HG03280 (cell line): ENCODE measurements around the gene PDE11A.

ENCODE experiments used
- ATAC-seq: cut with Tn5 transposase; IDR thresholded peaks from one replicate; pipeline ENCODE4 v1.9.1; 2021; ENCODE audit warnings: mild to moderate bottlenecking, moderate library complexity; ENCODE audit not compliant: unreplicated experiment

The PDE11A gene

GRCh38 chr2:177675350-177675821, 397.2 kb downstream of the PDE11A start:
- no peak for ATAC-seq

GRCh38 chr2:177673602-177674595, 398.7 kb downstream of the PDE11A start:
- no peak for ATAC-seq

GRCh38 chr2:177671662-177672061, 400.9 kb downstream of the PDE11A start:
- ATAC-seq = no peak

- no peak for ATAC-seq
These were observed 401.6 kb downstream of the PDE11A start for GRCh38 chr2:177670791-177671535.

- no peak for ATAC-seq
These were observed 402.8 kb downstream of the PDE11A start for GRCh38 chr2:177669625-177670330.

- ATAC-seq = no peak
These were observed 403.4 kb downstream of the PDE11A start for GRCh38 chr2:177669201-177669600.

GRCh38 chr2:177668617-177669016, 404.0 kb downstream of the PDE11A start:
- ATAC-seq = no peak

- ATAC-seq = no peak
These were observed 405.0 kb downstream of the PDE11A start for GRCh38 chr2:177667626-177668025.

- no peak for ATAC-seq
These were observed 406.2 kb downstream of the PDE11A start for GRCh38 chr2:177666408-177666807.

GRCh38 chr2:177665948-177666347, 406.6 kb downstream of the PDE11A start:
- no peak for ATAC-seq

GRCh38 chr2:177665328-177665727, 407.2 kb downstream of the PDE11A start:
- ATAC-seq = no peak

GRCh38 chr2:177662895-177663294, 409.7 kb downstream of the PDE11A start:
- ATAC-seq = no peak

GRCh38 chr2:177660742-177661141, 411.8 kb downstream of the PDE11A start:
- no peak for ATAC-seq

GRCh38 chr2:177658309-177658708, 414.3 kb downstream of the PDE11A start:
- ATAC-seq = no peak

- ATAC-seq = no peak
These were observed 420.7 kb downstream of the PDE11A start for GRCh38 chr2:177651833-177652232.

- ATAC-seq = no peak
These were observed 422.7 kb downstream of the PDE11A start for GRCh38 chr2:177649568-177650518.

GRCh38 chr2:177646791-177647190, 425.8 kb downstream of the PDE11A start:
- ATAC-seq = no peak

- ATAC-seq = no peak
These were observed 426.3 kb downstream of the PDE11A start for GRCh38 chr2:177646241-177646640.

- no peak for ATAC-seq
These were observed 431.2 kb downstream of the PDE11A start for GRCh38 chr2:177641331-177641730.

GRCh38 chr2:177640423-177640822, 432.2 kb downstream of the PDE11A start:
- no peak for ATAC-seq
